Hepatocyte (in vitro differentiated cells): Measurements from ENCODE around the gene LYPD4.
"Not testable (repeated sequence)": the region's sequence is repeated elsewhere in the genome, so short reads cannot be mapped to it uniquely, and the experiment has no call there.

Experiments used
- EZH2 ChIP-seq: fragments of 200-600 bp; sonication (generic); IDR thresholded peaks from 2 replicates; pipeline ENCODE4 v1.6.1; 2016; ENCODE audit warnings: antibody characterized with exemption, mild to moderate bottlenecking, borderline replicate concordance
- TF ChIP-seq, protein P1 (sequence below): fragments of 200-600 bp; sonication (generic); IDR thresholded peaks from 2 replicates; pipeline ENCODE4 v1.5.1; 2016; ENCODE audit warnings: antibody characterized with exemption, mild to moderate bottlenecking; ENCODE audit not compliant: poor library complexity

GRCh38 chr19:41788518-41788917 lies 56.0 kb downstream of the LYPD4 start:
- TF ChIP-seq, protein P1, sequence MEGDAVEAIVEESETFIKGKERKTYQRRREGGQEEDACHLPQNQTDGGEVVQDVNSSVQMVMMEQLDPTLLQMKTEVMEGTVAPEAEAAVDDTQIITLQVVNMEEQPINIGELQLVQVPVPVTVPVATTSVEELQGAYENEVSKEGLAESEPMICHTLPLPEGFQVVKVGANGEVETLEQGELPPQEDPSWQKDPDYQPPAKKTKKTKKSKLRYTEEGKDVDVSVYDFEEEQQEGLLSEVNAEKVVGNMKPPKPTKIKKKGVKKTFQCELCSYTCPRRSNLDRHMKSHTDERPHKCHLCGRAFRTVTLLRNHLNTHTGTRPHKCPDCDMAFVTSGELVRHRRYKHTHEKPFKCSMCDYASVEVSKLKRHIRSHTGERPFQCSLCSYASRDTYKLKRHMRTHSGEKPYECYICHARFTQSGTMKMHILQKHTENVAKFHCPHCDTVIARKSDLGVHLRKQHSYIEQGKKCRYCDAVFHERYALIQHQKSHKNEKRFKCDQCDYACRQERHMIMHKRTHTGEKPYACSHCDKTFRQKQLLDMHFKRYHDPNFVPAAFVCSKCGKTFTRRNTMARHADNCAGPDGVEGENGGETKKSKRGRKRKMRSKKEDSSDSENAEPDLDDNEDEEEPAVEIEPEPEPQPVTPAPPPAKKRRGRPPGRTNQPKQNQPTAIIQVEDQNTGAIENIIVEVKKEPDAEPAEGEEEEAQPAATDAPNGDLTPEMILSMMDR: not testable (repeated sequence)
- not testable (repeated sequence) for TF ChIP-seq EZH2
